CD1c-positive myeloid dendritic cell (primary cell): ENCODE results near the gene NCOR2.
"Not testable (repeated sequence)": the region's sequence is repeated elsewhere in the genome, so short reads cannot be mapped to it uniquely, and the experiment has no call there.

Experiments
- DNase-seq: peaks from one replicate; pipeline ENCODE4 v3.0.0-alpha.2; 2016; ENCODE audit errors: extremely low spot score

The NCOR2 gene

DNA sequence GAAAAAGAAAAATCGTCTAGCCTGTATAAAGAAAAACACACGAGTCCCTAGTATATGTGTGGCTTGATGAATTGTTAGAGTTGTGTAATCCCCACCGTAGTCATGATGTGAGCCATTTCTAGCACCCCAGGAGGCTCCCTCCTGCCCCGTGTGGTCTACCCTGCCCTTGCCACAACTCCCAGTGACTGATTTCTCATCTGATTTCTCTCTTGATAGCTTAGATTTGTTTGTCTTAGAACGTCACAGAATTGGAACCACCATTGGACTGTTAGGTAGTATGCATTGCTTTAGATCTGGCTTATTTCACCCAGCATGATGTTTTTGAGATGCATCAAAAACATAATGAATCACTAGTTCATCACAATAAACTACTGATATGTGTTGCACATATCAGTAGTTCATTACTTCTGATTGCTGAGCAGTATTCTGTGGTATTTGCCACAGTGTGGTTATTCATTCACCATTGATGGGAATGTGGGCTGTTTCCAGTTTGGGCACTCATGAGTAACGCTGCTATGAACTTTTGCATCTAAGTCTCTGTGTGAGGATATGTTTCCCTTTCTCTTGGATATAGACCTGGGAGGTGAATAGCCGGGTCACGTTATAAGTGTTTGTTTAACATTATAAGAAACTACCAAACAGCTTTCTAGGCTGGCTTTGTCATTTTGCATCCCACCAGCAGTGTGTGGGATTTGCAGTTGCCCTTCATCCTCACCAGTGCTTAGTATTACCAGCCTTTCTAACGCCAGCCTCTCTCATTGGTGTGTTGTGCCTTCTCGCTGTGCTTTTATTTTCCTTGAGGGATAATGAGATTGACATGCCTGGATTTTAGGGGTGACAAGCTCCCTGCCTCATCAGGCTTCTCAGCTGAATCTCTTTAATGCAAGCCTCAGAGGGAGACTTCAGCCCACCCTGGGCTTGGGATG lies 31.9 kb upstream of the NCOR2 start:
- peak; percentile 28 for DNase-seq

DNA sequence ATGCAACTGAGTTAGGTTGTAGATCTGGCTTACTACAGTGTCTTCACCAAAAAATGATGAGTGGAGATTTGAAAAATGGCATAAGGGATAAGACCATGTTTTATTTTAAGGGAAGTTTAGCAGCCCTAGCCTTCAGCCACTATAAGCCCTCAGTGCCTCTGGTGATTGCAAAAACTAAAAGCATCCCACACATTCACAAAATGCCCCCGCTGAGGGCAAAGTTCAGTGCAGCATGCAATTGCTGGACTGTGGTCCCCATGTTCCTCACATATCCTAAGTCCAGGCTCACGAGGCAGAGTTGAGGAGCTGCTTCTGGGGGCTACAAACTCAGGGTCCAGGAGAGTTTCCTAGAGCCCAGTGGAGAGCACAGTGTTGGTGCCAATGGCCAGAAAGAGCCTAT lies 29.6 kb upstream of the NCOR2 start:
- peak; percentile 33 for DNase-seq

DNA sequence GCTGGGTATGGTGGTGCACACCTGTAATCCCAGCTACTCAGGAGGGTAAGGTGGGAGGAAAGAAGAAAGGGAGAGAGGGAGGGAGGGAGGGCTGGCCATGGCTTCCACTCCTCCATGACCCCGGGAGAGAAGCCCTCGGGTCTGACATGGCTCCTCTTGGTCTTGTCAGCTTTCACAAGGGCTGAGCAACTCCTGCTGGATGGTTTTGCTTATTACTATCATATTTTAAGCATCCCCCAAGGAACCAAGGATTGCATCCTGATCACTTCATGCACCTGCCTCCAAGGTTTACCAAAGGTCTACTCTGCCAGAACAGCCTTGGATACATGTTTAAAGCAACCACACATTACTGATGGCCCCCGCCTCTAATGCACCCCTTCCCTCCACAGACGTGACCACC lies 28.0 kb upstream of the NCOR2 start:
- no peak for DNase-seq

DNA sequence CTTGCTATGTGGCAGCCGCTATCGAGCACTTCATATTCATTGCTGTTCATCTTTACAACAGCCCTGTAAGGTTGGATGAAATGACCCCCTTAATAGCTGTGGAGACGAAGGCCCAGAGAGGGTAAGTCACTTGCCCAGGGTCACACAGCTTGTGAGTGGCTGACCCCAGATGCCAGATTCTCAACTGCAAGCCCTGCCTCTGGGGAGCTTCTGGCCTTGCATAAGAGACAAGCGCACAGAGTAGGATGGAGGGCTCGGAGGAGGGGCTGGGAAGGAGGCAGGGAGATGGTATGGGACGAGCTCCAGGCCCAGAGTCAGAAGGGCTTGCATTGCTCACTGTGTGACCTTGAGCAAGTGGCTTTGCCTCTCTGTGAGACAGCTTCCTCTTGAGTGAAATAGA lies 27.4 kb upstream of the NCOR2 start:
- DNase-seq: no peak

DNA sequence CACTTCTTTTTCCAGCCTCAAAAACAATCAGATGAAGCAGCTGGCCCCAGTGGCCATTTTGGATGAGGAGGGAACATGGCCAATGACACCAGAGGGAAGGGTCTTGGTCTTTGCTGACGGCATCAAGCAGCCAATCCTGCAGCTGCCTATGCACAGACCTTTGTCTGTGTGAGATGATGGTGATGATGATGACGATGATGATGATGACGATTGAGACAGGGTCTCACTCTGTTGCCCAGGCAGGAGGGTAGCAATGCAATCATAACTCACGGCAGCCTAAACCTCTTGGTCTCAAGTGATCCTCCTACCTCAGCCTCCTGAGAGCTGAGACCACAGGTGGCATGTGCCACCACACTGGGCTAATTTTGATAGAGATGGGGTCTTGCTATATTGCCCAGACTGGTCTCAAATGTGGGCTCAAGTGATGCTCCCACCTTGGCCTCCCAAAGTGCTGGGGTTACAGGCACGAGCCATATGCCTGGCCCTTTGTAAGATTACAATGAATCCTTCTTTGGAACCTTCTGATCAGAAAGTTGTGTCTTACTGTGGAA lies 26.5 kb upstream of the NCOR2 start:
- DNase-seq: no peak

DNA sequence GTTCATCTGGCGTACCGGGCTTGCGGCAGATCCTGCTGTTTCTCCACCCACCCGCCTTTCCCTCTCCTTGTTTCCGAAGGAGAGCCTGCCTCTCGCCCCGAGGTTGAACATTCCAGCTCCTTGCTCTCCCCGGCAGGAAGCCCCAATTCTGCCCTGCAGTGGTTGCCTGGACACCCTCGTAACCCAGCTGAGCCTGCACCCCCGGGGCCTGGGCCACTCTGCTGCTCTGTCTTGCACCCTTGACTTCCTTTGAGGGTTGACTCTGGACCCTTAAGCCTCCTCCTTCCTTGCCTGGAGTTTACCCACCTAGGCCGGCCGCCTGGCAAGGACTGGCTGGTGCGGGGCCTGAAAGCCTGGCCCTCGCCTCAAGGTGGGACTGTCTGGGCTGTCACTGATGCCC lies 25.8 kb upstream of the NCOR2 start:
- DNase-seq: no peak

DNA sequence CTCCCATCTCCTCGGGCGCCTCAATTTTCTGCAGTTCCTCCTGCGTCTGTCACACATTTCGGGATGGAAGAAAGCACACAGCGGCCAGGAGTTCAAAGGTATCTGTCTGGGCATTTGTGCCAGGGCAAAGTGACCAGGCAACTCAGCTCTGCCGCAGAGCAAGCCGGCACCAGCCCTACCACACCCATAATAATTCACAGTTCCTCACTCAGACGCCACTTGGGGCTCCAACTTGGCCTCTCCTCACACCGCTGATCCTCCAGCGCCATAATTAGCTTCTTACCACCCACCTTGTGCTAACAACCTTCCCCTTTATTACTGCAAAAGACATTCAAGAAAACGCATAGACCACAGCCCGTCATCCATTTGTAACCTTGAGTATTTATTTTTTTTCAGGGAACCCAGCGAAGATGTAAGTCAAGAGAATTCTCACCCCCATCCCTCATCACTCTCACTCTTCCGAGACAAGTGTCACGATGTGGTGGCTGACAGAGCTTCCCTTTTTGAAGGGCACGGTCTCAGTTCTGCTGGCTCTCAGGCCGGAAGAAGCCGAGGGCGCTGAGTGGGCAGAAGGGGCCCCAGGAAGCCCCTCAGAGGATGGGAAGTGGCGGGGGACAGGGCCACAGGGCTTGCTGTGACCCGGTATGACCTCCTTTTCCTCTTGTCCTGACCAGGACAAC lies 25.2 kb upstream of the NCOR2 start:
- DNase-seq: peak; percentile 93

DNA sequence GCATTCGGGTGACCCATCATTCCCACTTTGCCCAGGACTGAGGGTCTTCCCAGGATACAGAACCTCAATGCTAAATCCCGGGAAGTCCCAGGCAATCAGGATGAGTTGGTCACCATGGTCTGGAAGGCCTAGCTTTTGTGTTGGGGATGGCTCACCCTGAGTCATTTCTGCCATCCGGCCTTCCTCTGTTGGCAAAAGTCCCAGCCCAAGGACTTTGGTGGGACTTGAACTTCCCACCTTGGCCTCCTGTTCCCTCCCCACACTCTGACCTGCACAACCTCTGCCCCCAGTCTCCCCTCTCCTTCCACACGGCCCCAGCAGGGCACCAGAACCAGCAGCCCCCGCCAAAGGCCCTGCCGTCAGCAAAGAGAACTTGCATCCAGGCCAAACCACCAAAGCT lies 24.6 kb upstream of the NCOR2 start:
- DNase-seq: peak; percentile 54

DNA sequence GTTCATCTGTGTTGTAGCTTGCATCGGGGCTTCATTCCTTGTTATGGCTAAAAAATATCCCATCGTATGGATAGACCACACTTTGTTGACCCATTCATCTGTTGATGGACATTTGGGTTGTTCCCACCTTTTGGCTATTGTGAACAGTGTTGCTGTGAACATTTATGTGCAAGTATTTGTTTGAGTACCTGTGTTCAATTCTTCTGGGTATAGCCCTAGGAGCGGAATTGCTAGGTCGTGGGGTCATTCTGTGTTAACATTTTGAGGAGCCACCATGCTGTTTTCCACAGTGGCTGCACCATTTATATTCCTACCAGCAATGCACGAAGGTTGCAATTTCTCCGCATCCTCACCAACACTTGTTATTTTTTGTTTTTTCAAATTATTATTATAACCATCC lies 23.0 kb upstream of the NCOR2 start:
- DNase-seq: no peak

DNA sequence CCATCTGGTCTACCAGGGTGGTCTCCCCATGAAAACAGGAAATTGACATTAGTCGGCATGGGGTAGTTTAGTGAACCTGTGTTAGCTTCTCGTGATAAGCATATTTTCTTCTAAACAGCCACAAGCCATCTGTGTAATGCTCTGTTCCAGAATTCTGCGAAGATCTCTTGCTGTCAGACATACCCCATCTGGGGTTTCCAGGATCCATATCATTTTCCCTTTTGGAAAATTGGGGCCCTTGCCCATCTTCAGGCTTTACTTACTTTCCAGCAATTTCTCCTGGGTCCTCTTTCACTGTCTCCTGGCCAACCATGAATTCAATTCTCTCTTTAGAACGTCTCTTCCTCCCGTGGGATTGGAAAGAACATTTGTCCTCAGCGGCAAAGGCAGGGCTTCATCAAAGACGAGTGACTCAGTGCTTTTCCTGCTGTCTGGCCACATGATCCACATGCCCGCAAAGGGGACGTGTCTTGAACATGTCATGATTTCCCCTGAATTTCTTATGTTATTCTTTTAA lies 21.4 kb upstream of the NCOR2 start:
- DNase-seq: peak; percentile 66

DNA sequence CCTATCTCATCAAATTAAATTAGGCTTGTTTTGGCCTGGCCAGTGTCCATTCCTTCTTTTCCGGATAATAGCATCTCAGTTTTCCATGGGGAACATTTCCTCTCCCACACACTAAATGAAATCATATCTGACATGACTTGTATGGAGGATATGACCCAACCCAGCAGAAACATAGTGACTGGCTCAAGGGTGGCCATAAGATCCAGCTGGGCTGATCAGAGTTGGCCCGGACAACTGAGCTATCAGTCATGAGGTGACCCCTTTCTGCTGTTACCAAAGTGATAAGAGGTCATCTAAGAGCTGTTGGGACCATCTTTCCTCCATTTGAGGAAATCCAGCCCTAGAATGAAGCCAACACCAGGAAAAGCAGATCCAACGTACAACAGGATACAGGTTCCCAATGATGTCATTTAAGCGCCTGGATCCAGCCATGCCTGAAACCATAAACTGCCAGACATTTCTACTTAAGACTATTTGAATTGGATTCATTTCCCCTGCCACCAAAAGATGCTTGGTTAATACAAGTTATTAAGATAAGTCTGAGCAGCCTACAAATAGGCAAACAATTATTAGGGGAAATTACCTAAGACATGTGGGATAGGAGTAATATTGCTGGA lies 20.7 kb upstream of the NCOR2 start:
- DNase-seq: no peak

DNA sequence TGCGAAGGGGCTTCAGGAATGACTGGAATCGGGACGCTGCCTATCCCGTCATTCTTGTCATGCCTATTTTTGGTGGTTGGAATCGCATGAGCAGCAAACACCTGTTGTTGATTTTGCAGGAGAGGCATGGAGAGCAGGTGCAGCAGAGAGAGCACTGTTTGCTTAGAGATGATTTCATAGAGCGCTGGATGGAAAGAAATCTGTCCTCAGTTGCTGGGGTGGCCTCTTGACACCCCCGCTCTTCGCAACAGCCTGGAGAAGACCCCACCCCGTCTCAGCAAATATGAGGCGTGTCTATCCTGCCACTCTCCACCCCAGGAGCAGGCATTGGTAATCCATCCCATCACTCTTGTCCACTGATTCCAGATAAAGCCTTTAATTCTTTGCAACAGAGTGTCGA lies 19.3 kb upstream of the NCOR2 start:
- DNase-seq: no peak

DNA sequence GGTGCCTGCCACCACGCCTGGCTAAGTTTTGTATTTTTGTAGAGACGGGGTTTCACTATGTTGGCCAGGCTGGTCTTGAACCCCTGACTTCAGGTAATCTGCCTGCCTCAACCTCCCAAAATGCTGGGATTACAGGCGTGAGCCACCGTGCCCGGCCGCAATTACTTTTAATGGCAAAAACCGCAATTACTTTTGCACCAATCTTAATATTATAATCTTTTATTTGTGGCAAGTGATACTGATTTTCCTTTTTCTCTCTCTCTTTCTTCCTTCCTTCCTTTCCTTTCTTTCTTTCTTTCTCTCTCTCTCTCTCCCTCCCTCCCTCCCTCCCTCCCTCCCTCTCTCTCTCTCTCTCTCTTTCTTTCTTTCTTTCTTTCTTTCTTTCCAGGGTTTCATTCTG lies 17.1 kb upstream of the NCOR2 start:
- DNase-seq: not testable (repeated sequence)

DNA sequence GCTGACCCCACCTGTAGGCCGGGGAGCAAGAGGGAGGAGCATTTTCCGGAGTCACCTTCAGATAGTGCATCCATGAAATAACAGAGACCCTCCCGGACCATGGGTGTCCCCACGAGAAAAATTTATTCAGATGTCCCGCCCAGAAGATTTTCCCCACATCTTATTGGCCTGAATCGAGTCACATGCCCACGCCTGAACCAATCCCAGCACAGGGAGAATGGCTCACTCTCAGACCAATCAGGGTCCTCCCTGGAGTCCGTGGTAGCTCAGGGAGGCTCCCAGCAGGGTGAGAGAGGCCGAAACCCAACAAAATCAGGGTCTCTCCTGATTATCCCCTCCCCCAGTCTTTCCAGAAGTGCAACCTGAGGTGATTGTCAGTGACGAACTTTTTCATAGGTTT lies 16.4 kb upstream of the NCOR2 start:
- no peak for DNase-seq

DNA sequence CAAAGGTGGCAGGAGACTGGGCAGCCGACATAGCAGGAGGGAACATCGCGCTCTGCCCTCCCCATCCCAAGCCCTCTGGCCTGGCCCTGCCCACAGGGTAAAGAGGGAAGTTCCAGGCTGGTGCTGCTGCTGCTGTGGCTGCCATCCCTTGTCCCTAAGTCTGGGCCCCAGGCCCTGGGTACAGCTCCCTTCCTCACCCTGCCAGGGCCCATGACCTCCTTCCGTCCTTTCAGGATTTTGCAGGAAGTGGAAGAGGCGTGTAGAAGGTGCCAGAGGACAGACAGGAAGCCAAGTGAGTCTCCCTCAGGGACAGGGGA lies 14.7 kb upstream of the NCOR2 start:
- DNase-seq: peak; percentile 59

DNA sequence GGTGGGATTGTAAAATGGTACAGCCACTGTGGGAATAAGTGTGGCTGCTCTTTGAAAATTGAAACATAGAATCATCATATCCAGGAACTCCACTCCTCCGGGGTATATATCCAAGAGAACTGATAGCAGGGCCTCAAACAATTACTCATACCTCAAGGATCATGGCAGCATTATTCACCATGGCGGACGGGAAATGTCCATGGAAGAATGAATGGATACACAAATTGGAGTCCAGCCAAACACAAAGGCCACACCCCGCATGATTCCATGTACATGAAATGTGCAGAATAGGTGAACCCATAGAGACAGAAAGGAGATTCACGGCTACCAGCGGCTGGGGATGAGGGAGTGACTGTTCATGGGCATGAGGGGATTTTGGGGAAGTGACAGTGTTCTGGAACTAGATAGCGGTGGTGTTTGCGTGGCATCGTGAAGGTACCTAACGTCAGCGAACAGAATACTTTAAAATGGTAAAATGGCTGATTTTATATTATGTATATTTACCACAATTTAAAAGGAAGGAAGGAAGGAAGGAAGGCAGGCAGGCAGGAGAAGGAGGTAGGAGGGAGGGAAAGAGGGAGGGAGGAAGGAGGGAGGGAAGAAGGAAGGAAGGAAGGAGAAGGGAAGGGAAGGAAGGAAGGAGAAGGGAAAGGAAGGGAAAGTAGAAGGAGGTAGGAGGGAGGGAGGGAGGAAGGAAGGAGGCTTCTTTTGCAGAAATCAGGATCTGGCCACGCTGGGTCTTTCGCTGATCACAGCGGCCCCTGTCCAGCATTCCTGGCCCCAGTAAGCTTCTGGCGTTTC lies 14.1 kb upstream of the NCOR2 start:
- DNase-seq: no peak

DNA sequence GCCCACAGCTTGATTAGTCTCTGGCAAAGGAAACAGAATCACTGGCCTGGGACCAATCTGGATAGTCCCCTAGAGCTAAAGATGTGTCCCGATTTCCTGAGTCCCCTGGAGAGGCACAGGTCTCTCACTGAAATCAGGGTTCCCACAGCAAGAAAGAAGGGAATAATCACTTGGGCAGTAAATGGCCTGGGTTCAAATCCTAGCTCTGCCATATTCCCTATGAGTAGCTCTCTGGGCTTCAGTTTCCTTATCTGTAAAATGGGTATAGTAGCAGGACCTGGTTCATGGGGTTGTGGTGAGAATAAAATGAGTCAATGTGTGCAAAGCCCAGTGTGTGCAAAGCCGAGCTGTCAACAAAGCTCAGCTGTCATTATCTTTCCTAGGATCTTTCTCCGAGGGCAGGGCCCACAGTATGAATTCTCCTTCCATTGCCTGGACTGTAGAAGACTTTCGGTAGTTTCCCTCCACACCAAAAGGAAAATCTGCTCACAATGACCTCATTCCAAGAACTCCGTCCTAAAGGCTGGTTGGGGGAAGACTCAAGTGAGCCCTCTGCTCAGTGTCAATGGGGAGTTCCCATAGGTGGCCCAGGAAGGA lies 12.6 kb upstream of the NCOR2 start:
- DNase-seq: no peak

DNA sequence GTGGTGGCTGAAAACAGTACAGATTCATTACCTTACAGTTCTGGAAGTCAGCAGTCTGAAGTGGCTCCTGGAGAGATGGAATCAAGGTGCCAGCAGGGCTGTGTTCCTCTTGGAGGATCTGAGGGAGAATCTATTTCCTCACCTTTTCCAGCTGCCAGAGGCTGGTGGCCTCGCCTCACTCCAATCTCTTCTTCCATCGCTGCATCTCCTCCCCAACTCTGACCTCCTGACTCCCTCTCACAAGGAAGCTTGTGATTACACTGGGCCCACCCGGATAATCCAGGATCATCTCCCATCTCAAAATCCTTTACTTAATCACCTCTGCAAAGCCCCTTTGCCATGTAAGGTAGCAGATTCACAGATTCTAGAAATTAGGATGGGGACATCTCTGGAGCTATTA lies 11.4 kb upstream of the NCOR2 start:
- no peak for DNase-seq

DNA sequence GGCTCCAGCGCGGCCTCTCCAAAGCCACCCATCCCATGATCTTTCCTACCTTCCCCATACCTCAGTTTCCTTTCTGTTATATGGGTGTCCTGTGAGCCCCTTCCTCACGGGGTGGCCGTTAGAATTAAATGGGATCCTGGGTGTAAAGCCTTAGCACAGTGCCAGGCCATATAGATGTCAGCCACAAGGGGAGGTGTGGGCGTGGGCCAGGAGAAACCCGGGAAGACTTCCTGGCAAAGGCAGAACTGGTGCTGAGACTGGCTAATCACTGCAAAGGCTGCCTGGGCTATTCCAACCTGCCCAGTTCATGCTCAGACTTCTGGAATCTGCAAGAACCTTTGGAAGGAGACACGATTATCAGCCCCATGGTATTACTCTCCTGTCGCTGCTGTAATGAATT lies 11.0 kb upstream of the NCOR2 start:
- no peak for DNase-seq

DNA sequence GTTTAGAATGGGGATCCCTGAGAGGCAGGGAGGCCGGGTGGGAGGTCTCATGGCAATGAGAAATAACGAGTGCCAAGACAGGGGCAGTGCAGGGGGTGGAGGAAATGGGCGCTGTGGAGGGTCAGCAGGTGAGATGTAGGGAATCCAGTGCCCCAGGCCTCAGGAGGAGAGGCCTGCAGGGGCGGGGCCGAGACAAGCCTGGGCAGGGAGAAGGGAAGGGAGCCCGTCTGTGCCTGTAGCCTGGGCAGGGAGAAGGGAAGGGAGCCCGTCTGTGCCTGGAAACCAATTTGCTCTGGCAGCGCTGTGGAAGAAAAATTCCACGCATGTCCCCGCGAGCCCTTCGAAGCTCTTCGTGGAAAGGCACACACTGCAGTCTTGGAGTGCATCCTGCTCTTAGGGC lies 10.6 kb upstream of the NCOR2 start:
- DNase-seq: no peak

DNA sequence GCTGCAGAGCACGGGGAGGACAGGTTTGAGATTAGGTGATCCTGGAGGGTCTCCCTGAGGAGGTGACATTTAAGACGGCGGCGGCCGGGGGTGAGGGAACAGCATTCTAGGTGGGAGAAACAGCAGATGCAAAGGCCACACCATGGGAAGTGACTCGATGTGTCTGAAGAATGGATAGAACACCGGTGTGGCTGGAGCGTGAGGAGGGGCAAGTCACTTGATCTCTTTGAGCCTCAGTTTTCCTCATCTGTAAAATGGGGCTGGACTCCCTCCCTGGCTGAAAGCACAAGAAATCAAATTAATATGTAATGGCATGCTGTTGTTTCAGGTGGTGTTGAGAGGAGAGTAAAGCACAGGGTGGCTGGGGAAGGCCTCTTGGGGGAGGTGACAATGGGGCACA lies 10.0 kb upstream of the NCOR2 start:
- no peak for DNase-seq
